ENCODE results near the gene EEF1G.

EEF1G gene

GRCh38 chr11:62532096-62532495, 41.6 kb downstream of the EEF1G start:
- Mint-ChIP-seq H3K27me3 (no peaks in the 10 kb centered on the region), H3K9me3 (ENCODE audit: low read depth) (no peaks in the 10 kb centered on the region), H3K4me1 (ENCODE audit: low read depth) (peaks cover under 1% of the 10 kb centered on the region), H3K36me3 (peaks cover 17% of the 10 kb centered on the region), H3K4me3 (no peak overlapping the region), H3K27ac (peak overlapping the region; percentile 46)

- no peaks in the 10 kb centered on the region for H3K9me3 Mint-ChIP-seq (ENCODE audit: low read depth)
- H3K27ac Mint-ChIP-seq: no peak overlapping the region
- H3K4me1 Mint-ChIP-seq (ENCODE audit: low read depth): no peaks in the 10 kb centered on the region
- no peaks in the 10 kb centered on the region for H3K27me3 Mint-ChIP-seq
- no peaks in the 10 kb centered on the region for H3K36me3 Mint-ChIP-seq
- no peak overlapping the region for H3K4me3 Mint-ChIP-seq
Observed at GRCh38 chr11:62516736-62517371, 56.8 kb downstream of the EEF1G start.

- Mint-ChIP-seq H3K27ac (no peak overlapping the region), H3K9me3 (ENCODE audit: low read depth) (no peaks in the 10 kb centered on the region), H3K4me3 (no peak overlapping the region), H3K27me3 (no peaks in the 10 kb centered on the region), H3K4me1 (ENCODE audit: low read depth) (no peaks in the 10 kb centered on the region), H3K36me3 (no peaks in the 10 kb centered on the region)
Observed at GRCh38 chr11:62514151-62514550, 59.5 kb downstream of the EEF1G start.

GRCh38 chr11:62513626-62514025, 60.1 kb downstream of the EEF1G start:
- H3K4me1 Mint-ChIP-seq (ENCODE audit: low read depth): no peaks in the 10 kb centered on the region
- H3K4me3 Mint-ChIP-seq: no peak overlapping the region
- H3K27ac Mint-ChIP-seq: no peak overlapping the region
- H3K9me3 Mint-ChIP-seq (ENCODE audit: low read depth): no peaks in the 10 kb centered on the region
- no peaks in the 10 kb centered on the region for H3K36me3 Mint-ChIP-seq
- no peaks in the 10 kb centered on the region for H3K27me3 Mint-ChIP-seq

- Mint-ChIP-seq H3K9me3 (ENCODE audit: low read depth) (no peaks in the 10 kb centered on the region), H3K4me1 (ENCODE audit: low read depth) (no peaks in the 10 kb centered on the region), H3K36me3 (no peaks in the 10 kb centered on the region), H3K27ac (no peak overlapping the region), H3K27me3 (no peaks in the 10 kb centered on the region), H3K4me3 (no peak overlapping the region)
Observed at GRCh38 chr11:62512961-62513360, 60.7 kb downstream of the EEF1G start.

All from activated naive CD8-positive, alpha-beta T cell (primary cell).